ENCODE data around the gene ARHGEF5.

DNA sequence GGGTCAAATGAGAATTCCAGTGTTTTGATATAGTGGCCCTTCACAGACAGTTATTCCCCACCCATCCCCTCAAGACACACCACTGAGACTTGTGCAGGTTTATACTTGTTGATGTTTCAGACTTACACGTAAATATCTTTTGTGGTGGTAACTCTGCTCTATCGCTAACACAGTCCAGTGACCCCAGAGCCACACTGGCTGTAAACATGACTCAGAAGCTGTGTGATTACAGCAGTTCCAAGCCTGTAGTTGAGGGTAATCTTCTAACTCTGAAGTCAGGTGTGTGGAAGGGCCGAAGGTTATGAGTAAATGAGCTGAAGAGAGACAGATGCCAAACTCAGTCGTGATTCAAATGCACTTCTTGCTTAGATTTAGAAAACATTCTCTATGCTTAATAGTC lies 28.9 kb downstream of the ARHGEF5 start:
- TF ChIP-seq, protein P1, sequence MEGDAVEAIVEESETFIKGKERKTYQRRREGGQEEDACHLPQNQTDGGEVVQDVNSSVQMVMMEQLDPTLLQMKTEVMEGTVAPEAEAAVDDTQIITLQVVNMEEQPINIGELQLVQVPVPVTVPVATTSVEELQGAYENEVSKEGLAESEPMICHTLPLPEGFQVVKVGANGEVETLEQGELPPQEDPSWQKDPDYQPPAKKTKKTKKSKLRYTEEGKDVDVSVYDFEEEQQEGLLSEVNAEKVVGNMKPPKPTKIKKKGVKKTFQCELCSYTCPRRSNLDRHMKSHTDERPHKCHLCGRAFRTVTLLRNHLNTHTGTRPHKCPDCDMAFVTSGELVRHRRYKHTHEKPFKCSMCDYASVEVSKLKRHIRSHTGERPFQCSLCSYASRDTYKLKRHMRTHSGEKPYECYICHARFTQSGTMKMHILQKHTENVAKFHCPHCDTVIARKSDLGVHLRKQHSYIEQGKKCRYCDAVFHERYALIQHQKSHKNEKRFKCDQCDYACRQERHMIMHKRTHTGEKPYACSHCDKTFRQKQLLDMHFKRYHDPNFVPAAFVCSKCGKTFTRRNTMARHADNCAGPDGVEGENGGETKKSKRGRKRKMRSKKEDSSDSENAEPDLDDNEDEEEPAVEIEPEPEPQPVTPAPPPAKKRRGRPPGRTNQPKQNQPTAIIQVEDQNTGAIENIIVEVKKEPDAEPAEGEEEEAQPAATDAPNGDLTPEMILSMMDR (conservative IDR thresholded peaks at IDR 0.05; ENCODE audit: low read depth, low read length): no peak
- no peak for TF ChIP-seq EZH2 (IDR thresholded peaks at IDR 0.05; ENCODE audit: borderline replicate concordance, low read depth, low read length, poor library complexity, severe bottlenecking)
